ENCODE data around the gene ANOS1. TPM values are rescaled to one million over a fixed set of nuclear protein-coding genes. Genes with fewer than 3 reads are reported as not detected.

ANOS1 gene
- total RNA-seq, 2 experiments from 2014 or later: not detected

GRCh38 chrX:8688776-8689175 lies 43.2 kb downstream of the ANOS1 start:
- CTCF ChIA-PET: no interaction called here
- no peak overlapping the region for H3K27ac Mint-ChIP-seq

GRCh38 chrX:8684201-8684965 lies 47.6 kb downstream of the ANOS1 start:
- peaks cover 3% of the 10 kb centered on the region for H3K27me3 Mint-ChIP-seq
- H3K36me3 Mint-ChIP-seq (ENCODE audit: low read depth): no peaks in the 10 kb centered on the region
- H3K4me3 Mint-ChIP-seq: no peak overlapping the region

More at GRCh38 chrX:8688776-8689175, 43.2 kb downstream of the ANOS1 start:
- Histone ChIP-seq H3K36me3 (ENCODE audit: insufficient read depth, low read length) (no peaks in the 10 kb centered on the region), H3K4me1 (ENCODE audit: insufficient read depth, low read length) (no peaks in the 10 kb centered on the region), H3K27me3 (ENCODE audit: control insufficient read depth in 1 of 2, insufficient read depth in 2 of 2, low read length in 2 of 2) (no peaks in the 10 kb centered on the region), H3K4me3 (ENCODE audit: low read length) (no peak overlapping the region), H3K27ac (ENCODE audit: low read depth in 1 of 2, low read length in 2 of 2) (no peak overlapping the region), H3K9me3 (ENCODE audit: control insufficient read depth in 1 of 2, insufficient read depth in 1 of 2, low read length in 2 of 2) (no peaks in the 10 kb centered on the region)
- ATAC-seq (ENCODE audit: poor library complexity): no peak
- Mint-ChIP-seq H3K9me3 (no peaks in the 10 kb centered on the region), H3K36me3 (ENCODE audit: low read depth) (no peaks in the 10 kb centered on the region), H3K27me3 (no peaks in the 10 kb centered on the region), H3K4me3 (no peak overlapping the region), H3K4me1 (ENCODE audit: low read depth) (no peaks in the 10 kb centered on the region)
- POLR2A ChIA-PET: no interaction called here
- TF ChIP-seq, protein P1, sequence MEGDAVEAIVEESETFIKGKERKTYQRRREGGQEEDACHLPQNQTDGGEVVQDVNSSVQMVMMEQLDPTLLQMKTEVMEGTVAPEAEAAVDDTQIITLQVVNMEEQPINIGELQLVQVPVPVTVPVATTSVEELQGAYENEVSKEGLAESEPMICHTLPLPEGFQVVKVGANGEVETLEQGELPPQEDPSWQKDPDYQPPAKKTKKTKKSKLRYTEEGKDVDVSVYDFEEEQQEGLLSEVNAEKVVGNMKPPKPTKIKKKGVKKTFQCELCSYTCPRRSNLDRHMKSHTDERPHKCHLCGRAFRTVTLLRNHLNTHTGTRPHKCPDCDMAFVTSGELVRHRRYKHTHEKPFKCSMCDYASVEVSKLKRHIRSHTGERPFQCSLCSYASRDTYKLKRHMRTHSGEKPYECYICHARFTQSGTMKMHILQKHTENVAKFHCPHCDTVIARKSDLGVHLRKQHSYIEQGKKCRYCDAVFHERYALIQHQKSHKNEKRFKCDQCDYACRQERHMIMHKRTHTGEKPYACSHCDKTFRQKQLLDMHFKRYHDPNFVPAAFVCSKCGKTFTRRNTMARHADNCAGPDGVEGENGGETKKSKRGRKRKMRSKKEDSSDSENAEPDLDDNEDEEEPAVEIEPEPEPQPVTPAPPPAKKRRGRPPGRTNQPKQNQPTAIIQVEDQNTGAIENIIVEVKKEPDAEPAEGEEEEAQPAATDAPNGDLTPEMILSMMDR (IDR thresholded peaks at IDR 0.05): no peak
- no peak for DNase-seq
- intact Hi-C loops (cut with DNase I, micrococcal nuclease): no loop called here

DNA sequence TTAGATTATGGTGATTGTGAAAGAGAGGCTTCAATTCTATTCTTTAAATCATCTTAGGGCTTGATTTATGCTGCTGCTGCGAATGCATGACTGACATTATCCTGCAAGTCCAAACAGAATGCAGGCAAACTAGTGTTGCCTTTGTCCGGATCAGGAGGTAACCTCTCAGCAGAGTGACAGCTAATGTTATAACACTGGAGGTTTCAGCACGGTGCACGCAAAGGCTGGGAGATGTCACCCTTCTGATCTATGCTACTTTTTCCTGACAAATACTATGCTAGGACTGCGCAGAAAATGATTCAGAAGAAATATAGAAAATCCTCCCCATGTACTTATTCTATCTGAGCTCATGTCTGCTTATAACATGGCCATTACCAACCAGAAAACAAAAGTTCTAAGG lies 48.2 kb downstream of the ANOS1 start:
- POLR2A ChIA-PET: no interaction called here
- intact Hi-C loops (cut with DNase I, micrococcal nuclease): no loop called here

More at GRCh38 chrX:8684201-8684965, 47.6 kb downstream of the ANOS1 start:
- H3K27ac Mint-ChIP-seq: no peak overlapping the region
- Histone ChIP-seq H3K36me3 (ENCODE audit: insufficient read depth, low read length) (no peaks in the 10 kb centered on the region), H3K4me3 (ENCODE audit: low read length) (no peak overlapping the region), H3K27ac (ENCODE audit: low read depth in 1 of 2, low read length in 2 of 2) (no peak overlapping the region), H3K9me3 (ENCODE audit: control insufficient read depth in 1 of 2, insufficient read depth in 1 of 2, low read length in 2 of 2) (no peaks in the 10 kb centered on the region), H3K4me1 (ENCODE audit: insufficient read depth, low read length) (no peaks in the 10 kb centered on the region), H3K27me3 (ENCODE audit: control insufficient read depth in 1 of 2, insufficient read depth in 2 of 2, low read length in 2 of 2) (no peaks in the 10 kb centered on the region)
- ChIA-PET POLR2A (no interaction called here), CTCF (no interaction called here)
- DNase-seq: no peak
- no peaks in the 10 kb centered on the region for H3K9me3 Mint-ChIP-seq
- H3K4me1 Mint-ChIP-seq (ENCODE audit: low read depth): no peaks in the 10 kb centered on the region
- intact Hi-C loops (cut with DNase I, micrococcal nuclease): no loop called here
- no peak for ATAC-seq (ENCODE audit: poor library complexity)
- TF ChIP-seq, protein P1 (IDR thresholded peaks at IDR 0.05): no peak

More for the DNA sequence above, 48.2 kb downstream of the ANOS1 start:
- Histone ChIP-seq H3K4me3 (ENCODE audit: low read length) (no peak overlapping the region), H3K27me3 (ENCODE audit: control insufficient read depth in 1 of 2, insufficient read depth in 2 of 2, low read length in 2 of 2) (no peaks in the 10 kb centered on the region), H3K36me3 (ENCODE audit: insufficient read depth, low read length) (no peaks in the 10 kb centered on the region), H3K27ac (ENCODE audit: low read depth in 1 of 2, low read length in 2 of 2) (no peak overlapping the region), H3K4me1 (ENCODE audit: insufficient read depth, low read length) (no peaks in the 10 kb centered on the region), H3K9me3 (ENCODE audit: control insufficient read depth in 1 of 2, insufficient read depth in 1 of 2, low read length in 2 of 2) (no peaks in the 10 kb centered on the region)
- Mint-ChIP-seq H3K27ac (no peak overlapping the region), H3K4me1 (ENCODE audit: low read depth) (no peaks in the 10 kb centered on the region), H3K9me3 (no peaks in the 10 kb centered on the region), H3K36me3 (ENCODE audit: low read depth) (no peaks in the 10 kb centered on the region), H3K27me3 (peaks cover 3% of the 10 kb centered on the region), H3K4me3 (no peak overlapping the region)
- no peak for ATAC-seq (ENCODE audit: poor library complexity)
- TF ChIP-seq, protein P1 (IDR thresholded peaks at IDR 0.05): no peak
- CTCF ChIA-PET: no interaction called here
- DNase-seq: no peak

All from CD4-positive, alpha-beta T cell (primary cell).